HL-60 (cell line): Measurements from ENCODE around the gene ADIPOR2.

ENCODE experiments used
- POLR2AphosphoS5 ChIP-seq: IDR thresholded peaks from 2 replicates; pipeline ENCODE4 v1.6.1; 2012; ENCODE audit warnings: low read depth
- TF ChIP-seq, protein P1 (sequence below): IDR thresholded peaks from one replicate; pipeline ENCODE4 v1.5.1; 2011; ENCODE audit warnings: low read length, control low read depth, inconsistent platforms; ENCODE audit not compliant: insufficient read depth

DNA sequence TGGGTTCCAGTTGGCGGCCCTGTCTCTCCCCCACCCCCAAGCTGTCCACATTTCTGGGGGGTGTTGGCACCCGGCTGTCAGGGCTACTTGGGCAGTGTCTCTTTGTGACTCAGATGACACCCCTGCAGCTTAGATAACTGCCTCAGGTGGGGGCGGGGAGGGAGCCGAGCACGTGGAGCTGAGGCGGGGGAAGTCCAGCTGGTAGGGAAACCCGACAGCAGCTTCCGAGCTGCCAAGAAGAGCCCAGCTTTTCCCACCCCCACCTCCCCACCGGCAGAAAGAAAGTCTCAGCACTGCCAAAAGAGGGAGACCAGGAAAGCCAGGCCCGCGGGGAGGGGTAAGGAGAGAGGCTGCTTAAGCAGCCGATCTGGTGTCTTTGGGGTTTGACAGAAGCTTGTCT is 130.9 kb downstream of the ADIPOR2 start:
- TF ChIP-seq, protein P1, sequence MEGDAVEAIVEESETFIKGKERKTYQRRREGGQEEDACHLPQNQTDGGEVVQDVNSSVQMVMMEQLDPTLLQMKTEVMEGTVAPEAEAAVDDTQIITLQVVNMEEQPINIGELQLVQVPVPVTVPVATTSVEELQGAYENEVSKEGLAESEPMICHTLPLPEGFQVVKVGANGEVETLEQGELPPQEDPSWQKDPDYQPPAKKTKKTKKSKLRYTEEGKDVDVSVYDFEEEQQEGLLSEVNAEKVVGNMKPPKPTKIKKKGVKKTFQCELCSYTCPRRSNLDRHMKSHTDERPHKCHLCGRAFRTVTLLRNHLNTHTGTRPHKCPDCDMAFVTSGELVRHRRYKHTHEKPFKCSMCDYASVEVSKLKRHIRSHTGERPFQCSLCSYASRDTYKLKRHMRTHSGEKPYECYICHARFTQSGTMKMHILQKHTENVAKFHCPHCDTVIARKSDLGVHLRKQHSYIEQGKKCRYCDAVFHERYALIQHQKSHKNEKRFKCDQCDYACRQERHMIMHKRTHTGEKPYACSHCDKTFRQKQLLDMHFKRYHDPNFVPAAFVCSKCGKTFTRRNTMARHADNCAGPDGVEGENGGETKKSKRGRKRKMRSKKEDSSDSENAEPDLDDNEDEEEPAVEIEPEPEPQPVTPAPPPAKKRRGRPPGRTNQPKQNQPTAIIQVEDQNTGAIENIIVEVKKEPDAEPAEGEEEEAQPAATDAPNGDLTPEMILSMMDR = no peak
- TF ChIP-seq POLR2AphosphoS5 = no peak
